NCI-H2107 treated with DMSO at 0.1 percent for 48 hours (cell line): ENCODE results near the gene NPB.

Source experiments
- DNase-seq: peaks from one replicate; lab custom pipeline; 2025; ENCODE audit not compliant: unreplicated experiment; lab: John Stamatoyannopoulos, UW

The NPB gene

GRCh38 chr17:81898029-81898866, 3.8 kb upstream of the NPB start:
- no peak for DNase-seq

- DNase-seq, result no peak
Observed at GRCh38 chr17:81898885-81899284, 3.2 kb upstream of the NPB start.

GRCh38 chr17:81899514-81900166, 2.4 kb upstream of the NPB start:
- DNase-seq, result no peak

GRCh38 chr17:81900181-81900820, 1.7 kb upstream of the NPB start:
- no peak for DNase-seq

GRCh38 chr17:81901167-81902022, 643 bp upstream of the NPB start:
- DNase-seq, result no peak

- no peak for DNase-seq
Observed at GRCh38 chr17:81902653-81903414, 796 bp downstream of the NPB start.

- DNase-seq, result no peak
Observed at GRCh38 chr17:81903415-81903831, 1.4 kb downstream of the NPB start.

GRCh38 chr17:81903896-81904599, 2.0 kb downstream of the NPB start:
- DNase-seq, result no peak

- no peak for DNase-seq
Observed at GRCh38 chr17:81904600-81905423, 2.8 kb downstream of the NPB start.

GRCh38 chr17:81905424-81905875, 3.4 kb downstream of the NPB start:
- DNase-seq, result no peak

GRCh38 chr17:81905993-81906392, 4.0 kb downstream of the NPB start:
- no peak for DNase-seq

GRCh38 chr17:81906476-81907218, 4.6 kb downstream of the NPB start:
- no peak for DNase-seq

- no peak for DNase-seq
Observed at GRCh38 chr17:81907219-81908145, 5.4 kb downstream of the NPB start.

- no peak for DNase-seq
Observed at GRCh38 chr17:81908793-81909192, 6.8 kb downstream of the NPB start.

GRCh38 chr17:81909231-81909630, 7.2 kb downstream of the NPB start:
- no peak for DNase-seq

GRCh38 chr17:81909966-81910839, 8.2 kb downstream of the NPB start:
- DNase-seq, result no peak
